Measurements from ENCODE around the gene BBX. TPM values are rescaled to one million over a fixed set of nuclear protein-coding genes. Genes with fewer than 3 reads are reported as not detected.

The BBX gene
- polyA plus RNA-seq, 3 donors, result 15.7 to 25.1 (median 16.6) TPM

GRCh38 chr3:107685383-107685782 lies 162.6 kb downstream of the BBX start:
- peaks cover 18 to 20% of the 10 kb centered on the region in 2 donors for H3K4me1 ChIP-seq (ENCODE audit: control insufficient read depth in 1 of 2, insufficient read depth in 2 of 2, low read length in 2 of 2)
- no peaks in the 10 kb centered on the region for H3K36me3 ChIP-seq (replicated peaks in 1 of 2; ENCODE audit: control insufficient read depth in 1 of 2, insufficient read depth in 2 of 2, low read length in 2 of 2)
- H3K4me3 ChIP-seq (replicated peaks in 1 of 3; ENCODE audit: low read depth in 2 of 3, low read length in 3 of 3), result no peak overlapping the region
- no peaks in the 10 kb centered on the region for H3K36me3 Mint-ChIP-seq
- WGBS (ENCODE audit: insufficient coverage), result no CpG with 5 or more reads among the region's 2 CpGs
- no peak overlapping the region for H3K4me3 Mint-ChIP-seq
- no peak overlapping the region for H2AFZ ChIP-seq (ENCODE audit: insufficient read depth, low read depth, low read length, poor library complexity, severe bottlenecking)
- no peak overlapping the region for H3K4me2 ChIP-seq (replicated peaks; ENCODE audit: extremely low read depth, low read length, poor library complexity, severe bottlenecking)
- no peaks in the 10 kb centered on the region for H3K27me3 Mint-ChIP-seq (ENCODE audit: low read depth in 3 of 3)
- no peaks in the 10 kb centered on the region for H3K9me3 ChIP-seq (replicated peaks in 1 of 2; ENCODE audit: control insufficient read depth in 1 of 2, insufficient read depth in 1 of 2, low read length in 2 of 2)
- DNase-seq, result no peak
- H3K27me3 ChIP-seq (ENCODE audit: control insufficient read depth in 2 of 2, insufficient read depth in 2 of 2, low read length in 2 of 2), result no peaks in the 10 kb centered on the region
- H3K27ac ChIP-seq (ENCODE audit: low read depth in 1 of 2, low read length in 2 of 2), result no peak overlapping the region
- no peaks in the 10 kb centered on the region for H3K79me2 ChIP-seq (ENCODE audit: insufficient read depth, low read length)
- H4K20me1 ChIP-seq (ENCODE audit: insufficient read depth, low read length), result peaks cover 4% of the 10 kb centered on the region
- no peak overlapping the region for H3K9ac ChIP-seq (ENCODE audit: insufficient read depth, low read length, poor library complexity, severe bottlenecking)
- intact Hi-C loops (cut with micrococcal nuclease), result no loop called here
- H3K4me1 Mint-ChIP-seq, result peaks cover 18% of the 10 kb centered on the region
- no peak overlapping the region for H3K27ac Mint-ChIP-seq
- TF ChIP-seq CTCF (IDR thresholded peaks at IDR 0.05), result no peak
- peaks cover 0 to 4% (median 0%) of the 10 kb centered on the region in 7 donors for H3K9me3 Mint-ChIP-seq

- DNase-seq, result no peak
- Mint-ChIP-seq H3K9me3 (no peaks in the 10 kb centered on the region), H3K36me3 (no peaks in the 10 kb centered on the region), H3K4me3 (no peak overlapping the region), H3K27me3 (ENCODE audit: low read depth in 3 of 3) (no peaks in the 10 kb centered on the region), H3K4me1 (peaks cover 3% of the 10 kb centered on the region), H3K27ac (no peak overlapping the region)
- no peak overlapping the region for H3K9ac ChIP-seq (ENCODE audit: insufficient read depth, low read length, poor library complexity, severe bottlenecking)
- H3K4me3 ChIP-seq (replicated peaks in 1 of 3; ENCODE audit: low read depth in 2 of 3, low read length in 3 of 3), result no peak overlapping the region
- no peak overlapping the region for H3K4me2 ChIP-seq (replicated peaks; ENCODE audit: extremely low read depth, low read length, poor library complexity, severe bottlenecking)
- no peak overlapping the region for H3K27ac ChIP-seq (ENCODE audit: low read depth in 1 of 2, low read length in 2 of 2)
- H2AFZ ChIP-seq (ENCODE audit: insufficient read depth, low read depth, low read length, poor library complexity, severe bottlenecking), result no peak overlapping the region
- peaks cover under 1 to 3% of the 10 kb centered on the region in 2 donors for H3K4me1 ChIP-seq (ENCODE audit: control insufficient read depth in 1 of 2, insufficient read depth in 2 of 2, low read length in 2 of 2)
- H3K79me2 ChIP-seq (ENCODE audit: insufficient read depth, low read length), result no peaks in the 10 kb centered on the region
- intact Hi-C loops (cut with micrococcal nuclease), result no loop called here
- TF ChIP-seq CTCF (IDR thresholded peaks at IDR 0.05), result no peak
- peaks cover 12% of the 10 kb centered on the region for H4K20me1 ChIP-seq (ENCODE audit: insufficient read depth, low read length)
- no peaks in the 10 kb centered on the region for H3K9me3 ChIP-seq (replicated peaks in 1 of 2; ENCODE audit: control insufficient read depth in 1 of 2, insufficient read depth in 1 of 2, low read length in 2 of 2)
- H3K36me3 ChIP-seq (replicated peaks in 1 of 2; ENCODE audit: control insufficient read depth in 1 of 2, insufficient read depth in 2 of 2, low read length in 2 of 2), result no peaks in the 10 kb centered on the region
- no peaks in the 10 kb centered on the region for H3K27me3 ChIP-seq (ENCODE audit: control insufficient read depth in 2 of 2, insufficient read depth in 2 of 2, low read length in 2 of 2)
- whole genome bisulfite sequencing (ENCODE audit: insufficient coverage), result no CpG with 5 or more reads among the region's 5 CpGs
Measured at GRCh38 chr3:107687056-107687581, 164.4 kb downstream of the BBX start.

Measured in CD14-positive monocyte (primary cell).